Muscle of leg (tissue), 16 donors: ENCODE results near the gene OPN5. TPM values are rescaled to one million over a fixed set of nuclear protein-coding genes. Genes with fewer than 3 reads are reported as not detected.
"Not testable (repeated sequence)": the region's sequence is repeated elsewhere in the genome, so short reads cannot be mapped to it uniquely, and the experiment has no call there.

Source experiments
- DNase-seq: peaks from one replicate; pipeline ENCODE4 v3.0.0; 2013
- H3K27ac ChIP-seq: one replicate; pipeline ENCODE4 v1.5.1; 2013; ENCODE audit warnings: mild to moderate bottlenecking, low read length, control low read depth
- H3K27me3 ChIP-seq: one replicate; pipeline ENCODE4 v1.6.1; 2013; ENCODE audit warnings: low read length; ENCODE audit not compliant: control insufficient read depth, insufficient read depth
- H3K36me3 ChIP-seq: one replicate; pipeline ENCODE4 v1.6.1; 2013; ENCODE audit warnings: low read length; ENCODE audit not compliant: control insufficient read depth, insufficient read depth
- H3K4me1 ChIP-seq: one replicate; pipeline ENCODE4 v1.6.1; 2013; ENCODE audit warnings: low read length; ENCODE audit not compliant: control insufficient read depth, insufficient read depth
- H3K4me3 ChIP-seq: one replicate; pipeline ENCODE4 v1.5.1; 2013; ENCODE audit warnings: low read length, control low read depth
- H3K9me3 ChIP-seq: replicated peaks from 2 replicates; pipeline ENCODE4 v1.6.1; 2013; ENCODE audit warnings: low read depth, low read length; ENCODE audit not compliant: control insufficient read depth
- WGBS: methylation state at CpG from one replicate; pipeline ENCODE4 v1.1.5; 2013; ENCODE audit warnings: missing lambda C conversion rate; ENCODE audit not compliant: insufficient coverage; 5-methylcytosine and 5-hydroxymethylcytosine counted together
- long read RNA-seq, 11 donors: transcript quantifications; one replicate each; lab custom pipeline, GENCODE V29; 2026
- polyA plus RNA-seq, 8 donors: library from polyadenylated mRNA; unstranded; fragments of 120-200 nt; gene quantifications; one replicate each; pipeline versions ENCODE4 v1.2.1 to v1.2.3, GENCODE V29; 2013; ENCODE audit warnings: inconsistent platforms in 1 of 8, low replicate concordance in 1 of 8; ENCODE audit not compliant: insufficient read length in 8 of 8, insufficient read depth in 1 of 8
- total RNA-seq: library from RNA; stranded (reverse); fragments of 120-200 nt; gene quantifications from one replicate; pipeline ENCODE4 v1.2.4, GENCODE V29; 2013

The OPN5 gene
- total RNA-seq = 0.18 TPM
- under 1 TPM; 0.06 to 0.34 (median 0.19) TPM for polyA plus RNA-seq
- long read RNA-seq, donor 1 = 0 reads
- long read RNA-seq, donor 2 = 0 reads
- long read RNA-seq, donor 3 = 0 reads
- long read RNA-seq, donor 4 = 0 reads
- long read RNA-seq, donor 5 = 0 reads
- long read RNA-seq, donor 6 = 0 reads
- long read RNA-seq, donor 7 = 0 reads
- long read RNA-seq, donor 8 = 0 reads
- long read RNA-seq, donor 9 = 0 reads
- long read RNA-seq, donor 10 = 0 reads
- long read RNA-seq, donor 11 = 0 reads

GRCh38 chr6:47781732-47782131 is at the start of gene OPN5:
TSS of gene OPN5 (plus strand) at chr6:47782032. CDS start at chr6:47782067, 35 bp downstream.
- 88% methylated on average over 6 of the region's 8 CpGs for WGBS
- H3K27me3 ChIP-seq = no peaks in the 10 kb centered on the region
- H3K9me3 ChIP-seq = no peaks in the 10 kb centered on the region
- no peaks in the 10 kb centered on the region for H3K4me1 ChIP-seq
- H3K36me3 ChIP-seq = no peaks in the 10 kb centered on the region
- no peak within 1 kb of the TSS for H3K4me3 ChIP-seq
- H3K27ac ChIP-seq = no peak within 1 kb of the TSS
- DNase-seq = no peak

GRCh38 chr6:47733879-47734558 is 47.8 kb upstream of the OPN5 start:
- WGBS = 0% methylated on average over 1 of the region's 2 CpGs

GRCh38 chr6:47734831-47735481 is 46.9 kb upstream of the OPN5 start:
- DNase-seq = no peak
- H3K27ac ChIP-seq = no peak overlapping the region
- no peak overlapping the region for H3K4me3 ChIP-seq
- H3K4me1 ChIP-seq = no peaks in the 10 kb centered on the region
- 40% methylated on average over 2 of the region's 4 CpGs for WGBS
- H3K9me3 ChIP-seq = no peaks in the 10 kb centered on the region
- no peaks in the 10 kb centered on the region for H3K36me3 ChIP-seq
- no peaks in the 10 kb centered on the region for H3K27me3 ChIP-seq

More at GRCh38 chr6:47733879-47734558, 47.8 kb upstream of the OPN5 start:
- DNase-seq = no peak
- Histone ChIP-seq H3K36me3 (no peaks in the 10 kb centered on the region), H3K27ac (no peak overlapping the region), H3K27me3 (no peaks in the 10 kb centered on the region), H3K9me3 (no peaks in the 10 kb centered on the region), H3K4me3 (no peak overlapping the region), H3K4me1 (no peaks in the 10 kb centered on the region)

- Histone ChIP-seq H3K27me3 (no peaks in the 10 kb centered on the region), H3K9me3 (no peaks in the 10 kb centered on the region), H3K27ac (no peak overlapping the region), H3K4me1 (no peaks in the 10 kb centered on the region), H3K4me3 (no peak overlapping the region), H3K36me3 (no peaks in the 10 kb centered on the region)
- no peak for DNase-seq
- 67% methylated on average over 3 of the region's 7 CpGs for WGBS
Measured at GRCh38 chr6:47736083-47736700, 45.6 kb upstream of the OPN5 start.

- Histone ChIP-seq H3K9me3 (no peaks in the 10 kb centered on the region), H3K36me3 (no peaks in the 10 kb centered on the region), H3K27ac (no peak overlapping the region), H3K27me3 (no peaks in the 10 kb centered on the region), H3K4me1 (no peaks in the 10 kb centered on the region), H3K4me3 (no peak overlapping the region)
- DNase-seq = no peak
- WGBS = 59% methylated on average over 1 of the region's 2 CpGs
Measured at GRCh38 chr6:47737406-47737805, 44.4 kb upstream of the OPN5 start.

GRCh38 chr6:47740714-47741113 is 41.1 kb upstream of the OPN5 start:
- WGBS = no CpG with 5 or more reads among the region's 1 CpG
- DNase-seq = no peak
- no peaks in the 10 kb centered on the region for H3K4me1 ChIP-seq

GRCh38 chr6:47741807-47742206 is 40.0 kb upstream of the OPN5 start:
- DNase-seq = peak; percentile 7
- 71% methylated on average over 1 of the region's 2 CpGs for WGBS
- no peak overlapping the region for H3K4me3 ChIP-seq
- no peaks in the 10 kb centered on the region for H3K9me3 ChIP-seq
- no peaks in the 10 kb centered on the region for H3K27me3 ChIP-seq
- no peaks in the 10 kb centered on the region for H3K36me3 ChIP-seq
- no peaks in the 10 kb centered on the region for H3K4me1 ChIP-seq
- no peak overlapping the region for H3K27ac ChIP-seq

More at GRCh38 chr6:47740714-47741113, 41.1 kb upstream of the OPN5 start:
- H3K4me3 ChIP-seq = no peak overlapping the region
- H3K36me3 ChIP-seq = no peaks in the 10 kb centered on the region
- H3K27ac ChIP-seq = no peak overlapping the region
- no peaks in the 10 kb centered on the region for H3K9me3 ChIP-seq
- no peaks in the 10 kb centered on the region for H3K27me3 ChIP-seq

- Histone ChIP-seq H3K4me3 (no peak overlapping the region), H3K4me1 (no peaks in the 10 kb centered on the region), H3K9me3 (no peaks in the 10 kb centered on the region), H3K27me3 (no peaks in the 10 kb centered on the region), H3K27ac (no peak overlapping the region), H3K36me3 (no peaks in the 10 kb centered on the region)
- no peak for DNase-seq
Measured at GRCh38 chr6:47743744-47744143, 38.1 kb upstream of the OPN5 start.

- H3K36me3 ChIP-seq, H3K4me3 ChIP-seq, H3K27ac ChIP-seq, H3K9me3 ChIP-seq, H3K27me3 ChIP-seq, H3K4me1 ChIP-seq, DNase-seq: not testable (repeated sequence)
- WGBS = 80% methylated on average over 1 of the region's 3 CpGs
Measured at GRCh38 chr6:47745269-47745668, 36.6 kb upstream of the OPN5 start.

GRCh38 chr6:47749757-47750156 is 32.1 kb upstream of the OPN5 start:
- no CpG with 5 or more reads among the region's 1 CpG for WGBS

More at GRCh38 chr6:47749757-47750156, 32.1 kb upstream of the OPN5 start:
- Histone ChIP-seq H3K4me3 (no peak overlapping the region), H3K4me1 (no peaks in the 10 kb centered on the region), H3K9me3 (no peaks in the 10 kb centered on the region), H3K27ac (no peak overlapping the region), H3K27me3 (no peaks in the 10 kb centered on the region), H3K36me3 (no peaks in the 10 kb centered on the region)
- DNase-seq = peak; percentile 7
